ENCODE results near the gene TPSAB1.

TPSAB1 gene

GRCh38 chr16:1261131-1261892 lies 20.8 kb downstream of the TPSAB1 start:
- no peak for TF ChIP-seq CTCF (IDR thresholded peaks at IDR 0.05)

- no peak for TF ChIP-seq CTCF (IDR thresholded peaks at IDR 0.05)
These were observed 21.8 kb downstream of the TPSAB1 start for GRCh38 chr16:1262210-1262845.

GRCh38 chr16:1262846-1263221 lies 22.3 kb downstream of the TPSAB1 start:
- no peak for TF ChIP-seq CTCF (IDR thresholded peaks at IDR 0.05)

GRCh38 chr16:1263591-1264344 lies 23.3 kb downstream of the TPSAB1 start:
- TF ChIP-seq CTCF (IDR thresholded peaks at IDR 0.05), result no peak

- TF ChIP-seq CTCF (IDR thresholded peaks at IDR 0.05), result no peak
These were observed 24.0 kb downstream of the TPSAB1 start for GRCh38 chr16:1264345-1265089.

GRCh38 chr16:1265090-1265630 lies 24.7 kb downstream of the TPSAB1 start:
- TF ChIP-seq CTCF (IDR thresholded peaks at IDR 0.05), result no peak

GRCh38 chr16:1265826-1266225 lies 25.3 kb downstream of the TPSAB1 start:
- no peak for TF ChIP-seq CTCF (IDR thresholded peaks at IDR 0.05)

Measured in LNCAP (cell line).